ENCODE results near the gene CHIT1.

GRCh38 chr1:203204756-203205155, 24.7 kb downstream of the CHIT1 start:
- TF ChIP-seq CTCF (IDR thresholded peaks at IDR 0.05; ENCODE audit: insufficient read depth, low read depth, low read length), result no peak
- no peak for TF ChIP-seq EZH2 (IDR thresholded peaks at IDR 0.05; ENCODE audit: insufficient read depth, low read length)

All from astrocyte (in vitro differentiated cells and primary cell).